Measurements from ENCODE around the gene UBN2.

The UBN2 gene

GRCh38 chr7:139232904-139233303 is 1.9 kb downstream of the UBN2 start:
- DNase-seq = no peak

GRCh38 chr7:139241258-139241657 is 10.2 kb downstream of the UBN2 start:
- DNase-seq = no peak

- no peak for DNase-seq
Observed at GRCh38 chr7:139242741-139243281, 11.8 kb downstream of the UBN2 start.

GRCh38 chr7:139245401-139245800 is 14.4 kb downstream of the UBN2 start:
- no peak for DNase-seq

GRCh38 chr7:139246494-139246893 is 15.5 kb downstream of the UBN2 start:
- no peak for DNase-seq

GRCh38 chr7:139246905-139247304 is 15.9 kb downstream of the UBN2 start:
- no peak for DNase-seq

- no peak for DNase-seq
Observed at GRCh38 chr7:139249179-139249810, 18.3 kb downstream of the UBN2 start.

GRCh38 chr7:139252451-139252850 is 21.4 kb downstream of the UBN2 start:
- no peak for DNase-seq

GRCh38 chr7:139254281-139254680 is 23.2 kb downstream of the UBN2 start:
- no peak for DNase-seq

- no peak for DNase-seq
Observed at GRCh38 chr7:139254728-139255127, 23.7 kb downstream of the UBN2 start.

- DNase-seq = no peak
Observed at GRCh38 chr7:139255290-139255689, 24.3 kb downstream of the UBN2 start.

GRCh38 chr7:139259142-139259541 is 28.1 kb downstream of the UBN2 start:
- no peak for DNase-seq

GRCh38 chr7:139264220-139264619 is 33.2 kb downstream of the UBN2 start:
- no peak for DNase-seq

GRCh38 chr7:139265673-139266072 is 34.6 kb downstream of the UBN2 start:
- no peak for DNase-seq

GRCh38 chr7:139271718-139272628 is 40.9 kb downstream of the UBN2 start:
- no peak for DNase-seq

- no peak for DNase-seq
Observed at GRCh38 chr7:139284252-139284896, 53.3 kb downstream of the UBN2 start.

GRCh38 chr7:139286144-139286543 is 55.1 kb downstream of the UBN2 start:
- DNase-seq = no peak

- DNase-seq = no peak
Observed at GRCh38 chr7:139292821-139293220, 61.8 kb downstream of the UBN2 start.

- DNase-seq = no peak
Observed at GRCh38 chr7:139293534-139293933, 62.5 kb downstream of the UBN2 start.

- no peak for DNase-seq
Observed at GRCh38 chr7:139294241-139294640, 63.2 kb downstream of the UBN2 start.

- no peak for DNase-seq
Observed at GRCh38 chr7:139294951-139295575, 64.0 kb downstream of the UBN2 start.

- DNase-seq = no peak
Observed at GRCh38 chr7:139297795-139298194, 66.8 kb downstream of the UBN2 start.

GRCh38 chr7:139299296-139299695 is 68.3 kb downstream of the UBN2 start:
- DNase-seq = no peak

Data from activated CD4-positive, alpha-beta T cell treated with anti-CD3 and anti-CD28 coated beads for 1 hour (primary cell).